CD14-positive monocyte (primary cell): Measurements from ENCODE around the gene PER2. TPM values are rescaled to one million over a fixed set of nuclear protein-coding genes. Genes with fewer than 3 reads are reported as not detected.

Experiments
- DNase-seq, 3 donors: peaks; one replicate each; pipeline ENCODE4 v3.0.0-alpha.2; 2011 to 2022
- H2AFZ ChIP-seq: 2 replicates; pipeline ENCODE4 v1.6.0; 2012; ENCODE audit warnings: mild to moderate bottlenecking, low read depth, low read length, inconsistent platforms; ENCODE audit not compliant: insufficient read depth, poor library complexity, severe bottlenecking
- H3K27ac ChIP-seq, 2 donors: 1 replicate in 1 of 2; 2 replicates in 1 of 2; pipeline ENCODE4 v1.5.1; 2012 to 2013; ENCODE audit warnings: low read length in 2 of 2, control low read depth in 1 of 2, inconsistent platforms in 1 of 2, low read depth in 1 of 2, mild to moderate bottlenecking in 1 of 2
- H3K27me3 ChIP-seq, 2 donors: one replicate each; pipeline versions ENCODE4 v1.6.0 to v1.6.1; 2011 to 2013; ENCODE audit warnings: low read length in 2 of 2; ENCODE audit not compliant: control insufficient read depth in 2 of 2, insufficient read depth in 2 of 2
- H3K36me3 ChIP-seq, 2 donors: replicated peaks in 1 of 2; 1 replicate in 1 of 2; 2 replicates in 1 of 2; pipeline versions ENCODE4 v1.5.1 to v1.6.1; 2012 to 2013; ENCODE audit warnings: low read length in 2 of 2, control low read depth in 1 of 2, inconsistent platforms in 1 of 2, mild to moderate bottlenecking in 1 of 2; ENCODE audit not compliant: insufficient read depth in 2 of 2, control insufficient read depth in 1 of 2
- H3K4me1 ChIP-seq, 2 donors: 1 replicate in 1 of 2; 2 replicates in 1 of 2; pipeline versions ENCODE4 v1.5.1 to v1.6.1; 2012 to 2013; ENCODE audit warnings: low read length in 2 of 2, control low read depth in 1 of 2, inconsistent platforms in 1 of 2, mild to moderate bottlenecking in 1 of 2, moderate library complexity in 1 of 2; ENCODE audit not compliant: insufficient read depth in 2 of 2, control insufficient read depth in 1 of 2
- H3K4me2 ChIP-seq: replicated peaks from 2 replicates; pipeline ENCODE3; 2012; ENCODE audit warnings: low read length, moderate library complexity, mild to moderate bottlenecking; ENCODE audit not compliant: poor library complexity, severe bottlenecking; ENCODE audit errors: extremely low read depth
- H3K4me3 ChIP-seq, 3 experiments: fragments of 200-600 bp in 1 of 3; sonication (generic) in 1 of 3; replicated peaks in 1 of 3; 1 replicate in 2 of 3; 2 replicates in 1 of 3; pipeline ENCODE4 v1.5.1; 2011 to 2013; ENCODE audit warnings: low read length in 3 of 3, mild to moderate bottlenecking in 3 of 3, control low read depth in 2 of 3, low read depth in 2 of 3, inconsistent platforms in 1 of 3, moderate library complexity in 1 of 3
- H3K79me2 ChIP-seq: 2 replicates; pipeline ENCODE4 v1.6.0; 2012; ENCODE audit warnings: mild to moderate bottlenecking, control low read depth, inconsistent platforms, low read length, moderate library complexity; ENCODE audit not compliant: insufficient read depth
- H3K9ac ChIP-seq: 2 replicates; pipeline ENCODE4 v1.6.0; 2017; ENCODE audit warnings: low read length, mild to moderate bottlenecking; ENCODE audit not compliant: insufficient read depth, poor library complexity, severe bottlenecking
- H3K9me3 ChIP-seq, 2 donors: replicated peaks in 1 of 2; 1 replicate in 1 of 2; 2 replicates in 1 of 2; pipeline versions ENCODE4 v1.5.1 to v1.6.1; 2012 to 2013; ENCODE audit warnings: low read length in 2 of 2, control low read depth in 1 of 2; ENCODE audit not compliant: control insufficient read depth in 1 of 2, insufficient read depth in 1 of 2
- H4K20me1 ChIP-seq: 2 replicates; pipeline ENCODE4 v1.6.0; 2012; ENCODE audit warnings: mild to moderate bottlenecking, low read length, control low read depth, moderate library complexity; ENCODE audit not compliant: insufficient read depth
- H3K27ac Mint-ChIP-seq, 7 donors: one replicate each; pipeline ENCODE4 v1.8.0; 2020; ENCODE audit warnings: mild to moderate bottlenecking in 7 of 7, mixed read lengths in 7 of 7, moderate library complexity in 6 of 7, inconsistent platforms in 2 of 7
- H3K27me3 Mint-ChIP-seq, 3 donors: one replicate each; pipeline ENCODE4 v1.8.0; 2021 to 2022; ENCODE audit warnings: low read depth in 3 of 3, mild to moderate bottlenecking in 3 of 3, mixed read lengths in 3 of 3, moderate library complexity in 3 of 3, inconsistent platforms in 1 of 3
- H3K36me3 Mint-ChIP-seq, 2 donors: one replicate each; pipeline ENCODE4 v1.8.0; 2020; ENCODE audit warnings: mixed read lengths in 2 of 2, inconsistent platforms in 1 of 2, mild to moderate bottlenecking in 1 of 2
- H3K4me1 Mint-ChIP-seq: one replicate; pipeline ENCODE4 v1.8.0; 2020; ENCODE audit warnings: mild to moderate bottlenecking, mixed read lengths
- H3K4me3 Mint-ChIP-seq, 2 donors: one replicate each; pipeline ENCODE4 v1.8.0; 2020; ENCODE audit warnings: mild to moderate bottlenecking in 2 of 2, mixed read lengths in 2 of 2, moderate library complexity in 1 of 2
- H3K9me3 Mint-ChIP-seq, 7 donors: one replicate each; pipeline ENCODE4 v1.8.0; 2020 to 2022; ENCODE audit warnings: mixed read lengths in 7 of 7, mild to moderate bottlenecking in 6 of 7, moderate library complexity in 6 of 7, inconsistent platforms in 2 of 7
- CTCF ChIP-seq: fragments of 200-600 bp; IDR thresholded peaks from one replicate; pipeline ENCODE4 v1.8.0; 2022; ENCODE audit warnings: antibody characterized with exemption, mild to moderate bottlenecking
- WGBS: methylation state at CpG from one replicate; pipeline ENCODE4 v1.1.5; 2013; ENCODE audit warnings: missing lambda C conversion rate; ENCODE audit not compliant: insufficient coverage; 5-methylcytosine and 5-hydroxymethylcytosine counted together
- intact Hi-C, 2 donors: fragments of 100-400 bp; cut with micrococcal nuclease; formaldehyde crosslinking; loops; one replicate each; pipeline versions ENCODE4 v1.15.0 to v1.15.1; 2023
- polyA plus RNA-seq, 3 donors: library from polyadenylated mRNA; depleted of rRNA in 1 of 3; unstranded in 2 of 3; stranded (reverse) in 1 of 3; fragments of 300-500 nt in 2 of 3; fragments of >200 nt in 1 of 3; fragmentation: Illumina TruSeq in 2 of 3; gene quantifications; 1 replicate in 2 of 3; 2 replicates in 1 of 3; pipeline ENCODE4 v1.2.3, GENCODE V29; 2012 to 2021

PER2 gene
- polyA plus RNA-seq, 3 donors, result 1.6 to 5.6 (median 3.1) TPM

GRCh38 chr2:238285653-238286082, 2.7 kb downstream of the PER2 start:
- Histone ChIP-seq H3K27me3 (no peaks in the 10 kb centered on the region), H3K4me2 (no peak overlapping the region), H3K79me2 (peaks cover 67% of the 10 kb centered on the region), H3K27ac (no peak overlapping the region), H3K9ac (no peak overlapping the region), H3K36me3 (no peaks in the 10 kb centered on the region), H2AFZ (no peak overlapping the region), H3K9me3 (no peaks in the 10 kb centered on the region), H3K4me1 (peaks cover 21 to 24% of the 10 kb centered on the region in 2 donors), H3K4me3 (no peak overlapping the region), H4K20me1 (peaks cover 55% of the 10 kb centered on the region)
- no peak for TF ChIP-seq CTCF
- 87% methylated on average over 3 of the region's 7 CpGs for WGBS
- no peak for DNase-seq
- H3K9me3 Mint-ChIP-seq, result peaks cover 0 to 3% (median 0%) of the 10 kb centered on the region in 7 donors
- no peak overlapping the region for H3K4me3 Mint-ChIP-seq
- peaks cover 5 to 30% of the 10 kb centered on the region in 2 donors for H3K36me3 Mint-ChIP-seq
- peaks cover 2 to 4% (median 3%) of the 10 kb centered on the region in 3 donors for H3K27me3 Mint-ChIP-seq
- intact Hi-C loops, result no loop called here
- H3K27ac Mint-ChIP-seq, result peak overlapping the region in 3 of 7 donors; percentile 21 to 63 (median 31)
- peaks cover 46% of the 10 kb centered on the region for H3K4me1 Mint-ChIP-seq

GRCh38 chr2:238284802-238285515, 3.5 kb downstream of the PER2 start:
- H3K4me1 ChIP-seq, result peaks cover 21 to 24% of the 10 kb centered on the region in 2 donors
- no peaks in the 10 kb centered on the region for H3K9me3 ChIP-seq
- H2AFZ ChIP-seq, result no peak overlapping the region
- Mint-ChIP-seq H3K4me1 (peaks cover 44% of the 10 kb centered on the region), H3K36me3 (peaks cover 5 to 31% of the 10 kb centered on the region in 2 donors), H3K27me3 (peaks cover 1 to 2% (median 1%) of the 10 kb centered on the region in 3 donors), H3K27ac (peak overlapping the region in 2 of 7 donors; percentile 16 to 36), H3K9me3 (peaks cover 0 to 3% (median 0%) of the 10 kb centered on the region in 7 donors), H3K4me3 (no peak overlapping the region)
- H3K36me3 ChIP-seq, result no peaks in the 10 kb centered on the region
- no peak overlapping the region for H3K9ac ChIP-seq
- peaks cover 62% of the 10 kb centered on the region for H4K20me1 ChIP-seq
- TF ChIP-seq CTCF, result no peak
- no peak overlapping the region for H3K4me3 ChIP-seq
- H3K4me2 ChIP-seq, result no peak overlapping the region
- DNase-seq, result no peak
- intact Hi-C loops, result no loop called here
- no peaks in the 10 kb centered on the region for H3K27me3 ChIP-seq
- no peak overlapping the region for H3K27ac ChIP-seq
- peaks cover 74% of the 10 kb centered on the region for H3K79me2 ChIP-seq
- WGBS, result 97% methylated on average over 8 of the region's 11 CpGs
